Skeletal muscle satellite cell (primary cell): ENCODE measurements around the gene ATP1A2.

Source experiments
- H3K27me3 ChIP-seq: 2 replicates; pipeline ENCODE4 v1.7.0; 2013; ENCODE audit warnings: low read length; ENCODE audit not compliant: control insufficient read depth, insufficient read depth
- H3K36me3 ChIP-seq: 2 replicates; pipeline ENCODE4 v1.7.0; 2013; ENCODE audit warnings: mild to moderate bottlenecking, control low read depth, low read length; ENCODE audit not compliant: insufficient read depth
- H3K4me1 ChIP-seq: 2 replicates; pipeline ENCODE4 v1.7.0; 2013; ENCODE audit warnings: low read length; ENCODE audit not compliant: control insufficient read depth, insufficient read depth
- H3K4me2 ChIP-seq: 2 replicates; pipeline ENCODE4 v1.7.0; 2013; ENCODE audit warnings: mild to moderate bottlenecking, low read length
- H3K4me3 ChIP-seq: 2 replicates; pipeline ENCODE4 v1.7.0; 2013; ENCODE audit warnings: low read length
- H3K9ac ChIP-seq: 2 replicates; pipeline ENCODE4 v1.7.0; 2013; ENCODE audit warnings: mild to moderate bottlenecking, low read depth, low read length, moderate library complexity
- H3K9me3 ChIP-seq: replicated peaks from 2 replicates; pipeline ENCODE4 v1.7.0; 2013; ENCODE audit warnings: mild to moderate bottlenecking, control low read depth, low read length

The ATP1A2 gene

DNA sequence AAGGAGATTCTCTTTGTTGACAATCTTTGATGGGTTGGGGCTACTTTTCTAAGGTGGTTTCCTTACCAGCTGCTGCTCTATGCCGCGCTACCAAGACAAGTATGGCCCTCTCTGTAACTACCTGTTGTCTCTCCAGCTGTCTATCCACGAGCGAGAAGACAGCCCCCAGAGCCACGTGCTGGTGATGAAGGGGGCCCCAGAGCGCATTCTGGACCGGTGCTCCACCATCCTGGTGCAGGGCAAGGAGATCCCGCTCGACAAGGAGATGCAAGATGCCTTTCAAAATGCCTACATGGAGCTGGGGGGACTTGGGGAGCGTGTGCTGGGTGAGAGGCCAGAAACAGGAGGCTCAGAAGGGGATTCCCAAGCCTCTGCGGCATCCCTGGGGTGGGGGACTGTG, 14.4 kb downstream of the ATP1A2 start:
- H3K9me3 ChIP-seq = no peaks in the 10 kb centered on the region
- peaks cover 38% of the 10 kb centered on the region for H3K27me3 ChIP-seq
- H3K9ac ChIP-seq = no peak overlapping the region
- no peak overlapping the region for H3K4me2 ChIP-seq
- H3K4me1 ChIP-seq = peaks cover 46% of the 10 kb centered on the region
- no peaks in the 10 kb centered on the region for H3K36me3 ChIP-seq
- H3K4me3 ChIP-seq = no peak overlapping the region

DNA sequence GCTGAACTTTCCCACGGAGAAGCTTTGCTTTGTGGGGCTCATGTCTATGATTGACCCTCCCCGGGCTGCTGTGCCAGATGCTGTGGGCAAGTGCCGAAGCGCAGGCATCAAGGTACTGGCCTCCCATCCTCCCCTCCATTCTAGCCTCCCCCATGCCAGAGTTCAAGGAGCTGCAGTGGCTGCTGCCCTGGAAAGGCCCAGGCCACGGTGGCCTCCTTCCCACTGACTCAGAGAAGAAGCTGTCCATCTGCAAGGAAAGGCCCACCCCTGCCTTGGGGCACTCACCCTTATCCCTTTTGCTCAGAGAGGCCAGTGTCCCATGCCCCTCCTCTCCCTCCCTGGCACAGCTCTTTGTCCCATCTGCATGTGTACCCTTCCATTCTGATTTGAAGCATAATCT, 14.9 kb downstream of the ATP1A2 start:
- no peaks in the 10 kb centered on the region for H3K36me3 ChIP-seq
- H3K4me1 ChIP-seq = peaks cover 41% of the 10 kb centered on the region
- H3K9ac ChIP-seq = no peak overlapping the region
- H3K27me3 ChIP-seq = peaks cover 42% of the 10 kb centered on the region
- H3K4me2 ChIP-seq = no peak overlapping the region
- H3K4me3 ChIP-seq = no peak overlapping the region
- H3K9me3 ChIP-seq = no peaks in the 10 kb centered on the region

- H3K4me2 ChIP-seq = no peak overlapping the region
- H3K36me3 ChIP-seq = no peaks in the 10 kb centered on the region
- H3K27me3 ChIP-seq = peaks cover 47% of the 10 kb centered on the region
- no peak overlapping the region for H3K4me3 ChIP-seq
- H3K9me3 ChIP-seq = no peaks in the 10 kb centered on the region
- H3K9ac ChIP-seq = no peak overlapping the region
- peaks cover 37% of the 10 kb centered on the region for H3K4me1 ChIP-seq
These were observed 15.4 kb downstream of the ATP1A2 start for GRCh38 chr1:160130939-160131338.

GRCh38 chr1:160131803-160132565, 16.4 kb downstream of the ATP1A2 start:
- peaks cover 57% of the 10 kb centered on the region for H3K27me3 ChIP-seq
- no peaks in the 10 kb centered on the region for H3K9me3 ChIP-seq
- H3K4me1 ChIP-seq = peaks cover 33% of the 10 kb centered on the region
- H3K9ac ChIP-seq = no peak overlapping the region
- H3K36me3 ChIP-seq = no peaks in the 10 kb centered on the region
- peak overlapping the region; percentile 35 for H3K4me2 ChIP-seq
- no peak overlapping the region for H3K4me3 ChIP-seq

DNA sequence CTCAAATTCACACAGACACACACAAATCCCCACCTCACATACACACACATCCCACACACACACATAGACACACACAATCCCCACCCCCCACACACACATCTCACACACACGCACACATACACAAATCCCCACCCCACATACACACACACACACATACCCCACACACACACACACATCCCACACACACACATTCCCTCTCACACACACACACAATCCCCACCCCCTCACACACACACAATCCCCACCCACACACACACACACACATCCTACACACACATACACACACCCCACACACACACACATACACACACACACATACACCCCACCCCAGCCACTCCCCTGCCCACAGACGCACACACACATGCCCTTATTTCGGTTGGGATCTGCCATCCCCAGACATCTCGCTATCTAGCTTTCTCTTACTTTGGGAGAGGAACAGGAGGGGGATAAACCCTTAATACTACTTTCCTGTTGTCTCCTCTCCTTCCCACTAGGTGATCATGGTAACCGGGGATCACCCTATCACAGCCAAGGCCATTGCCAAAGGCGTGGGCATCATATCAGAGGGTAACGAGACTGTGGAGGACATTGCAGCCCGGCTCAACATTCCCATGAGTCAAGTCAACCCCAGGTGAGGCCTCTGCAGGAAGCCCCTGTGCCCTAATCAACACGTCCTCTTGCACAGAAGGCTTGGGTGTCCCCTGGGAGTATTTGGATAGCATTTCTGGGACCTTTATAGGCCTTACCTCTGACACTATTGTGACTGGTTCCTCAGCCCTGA, 18.6 kb downstream of the ATP1A2 start:
- no peak overlapping the region for H3K4me3 ChIP-seq
- peaks cover 14% of the 10 kb centered on the region for H3K4me1 ChIP-seq
- H3K36me3 ChIP-seq = no peaks in the 10 kb centered on the region
- H3K4me2 ChIP-seq = no peak overlapping the region
- H3K9me3 ChIP-seq = no peaks in the 10 kb centered on the region
- no peak overlapping the region for H3K9ac ChIP-seq
- peaks cover 66% of the 10 kb centered on the region for H3K27me3 ChIP-seq

- Histone ChIP-seq H3K4me3 (no peak overlapping the region), H3K4me1 (peaks cover 11% of the 10 kb centered on the region), H3K9me3 (no peaks in the 10 kb centered on the region), H3K9ac (no peak overlapping the region), H3K27me3 (peaks cover 67% of the 10 kb centered on the region), H3K36me3 (no peaks in the 10 kb centered on the region), H3K4me2 (no peak overlapping the region)
These were observed 19.4 kb downstream of the ATP1A2 start for GRCh38 chr1:160134791-160135572.

- Histone ChIP-seq H3K9me3 (no peaks in the 10 kb centered on the region), H3K36me3 (no peaks in the 10 kb centered on the region), H3K4me2 (no peak overlapping the region), H3K9ac (no peak overlapping the region), H3K4me1 (peaks cover 8% of the 10 kb centered on the region), H3K27me3 (peaks cover 72% of the 10 kb centered on the region), H3K4me3 (no peak overlapping the region)
These were observed 20.8 kb downstream of the ATP1A2 start for GRCh38 chr1:160136121-160136925.

- H3K4me3 ChIP-seq = no peak overlapping the region
- peaks cover 72% of the 10 kb centered on the region for H3K27me3 ChIP-seq
- no peaks in the 10 kb centered on the region for H3K36me3 ChIP-seq
- H3K4me2 ChIP-seq = no peak overlapping the region
- H3K4me1 ChIP-seq = peaks cover 5% of the 10 kb centered on the region
- no peaks in the 10 kb centered on the region for H3K9me3 ChIP-seq
- no peak overlapping the region for H3K9ac ChIP-seq
These were observed 21.3 kb downstream of the ATP1A2 start for GRCh38 chr1:160136926-160137200.

DNA sequence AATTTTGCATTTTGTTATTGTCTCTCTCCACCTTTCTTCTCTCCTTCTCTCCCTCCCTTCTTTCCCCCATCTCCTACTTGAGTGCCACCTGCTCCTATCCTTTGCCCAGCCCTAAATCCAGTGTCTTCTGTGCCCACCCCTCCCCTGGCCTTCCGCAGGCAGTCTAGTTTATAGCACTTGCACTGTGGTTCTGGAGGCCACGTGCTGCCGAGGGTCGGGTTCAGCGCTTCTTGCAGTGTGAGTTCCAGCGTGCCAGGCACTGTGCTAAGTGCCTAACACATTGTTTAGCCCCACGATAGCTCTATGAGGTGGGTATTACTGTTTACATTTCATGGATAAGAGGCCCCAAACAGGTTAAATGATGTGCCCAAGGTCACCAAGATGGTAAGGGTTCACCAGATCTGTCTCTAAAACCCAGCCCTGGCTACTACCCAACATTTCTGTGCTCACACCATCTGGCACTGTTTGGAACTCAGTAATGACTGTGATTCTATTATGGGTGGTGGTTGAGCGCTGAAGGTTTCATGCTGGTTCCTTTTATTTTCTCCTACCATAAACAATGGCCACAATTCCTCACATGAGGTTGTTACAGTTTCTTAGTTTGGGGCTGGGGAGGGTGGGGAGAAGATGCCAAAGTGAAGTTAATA, 21.8 kb downstream of the ATP1A2 start:
- H3K4me1 ChIP-seq = peaks cover under 1% of the 10 kb centered on the region
- H3K9me3 ChIP-seq = no peaks in the 10 kb centered on the region
- no peaks in the 10 kb centered on the region for H3K36me3 ChIP-seq
- H3K4me2 ChIP-seq = no peak overlapping the region
- peaks cover 71% of the 10 kb centered on the region for H3K27me3 ChIP-seq
- no peak overlapping the region for H3K9ac ChIP-seq
- no peak overlapping the region for H3K4me3 ChIP-seq

DNA sequence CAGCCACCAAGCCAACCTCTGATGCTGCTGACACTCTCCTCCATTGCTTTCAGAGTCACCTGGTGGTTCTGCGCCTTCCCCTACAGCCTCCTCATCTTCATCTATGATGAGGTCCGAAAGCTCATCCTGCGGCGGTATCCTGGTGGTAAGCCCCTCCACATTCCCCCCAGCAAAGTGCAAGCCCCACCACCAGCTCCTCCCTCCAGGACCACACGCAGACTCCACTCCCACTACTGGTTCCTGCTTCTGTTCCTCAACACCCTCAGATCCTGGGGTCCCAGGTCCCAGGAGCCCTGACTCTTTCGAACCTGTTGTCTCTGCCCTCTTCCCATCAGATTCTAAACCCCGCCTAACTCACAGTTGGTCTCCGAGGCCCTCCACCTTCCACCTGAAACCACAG, 24.3 kb downstream of the ATP1A2 start:
- Histone ChIP-seq H3K9ac (no peak overlapping the region), H3K36me3 (no peaks in the 10 kb centered on the region), H3K9me3 (no peaks in the 10 kb centered on the region), H3K4me3 (no peak overlapping the region), H3K4me2 (no peak overlapping the region), H3K27me3 (peaks cover 55% of the 10 kb centered on the region), H3K4me1 (no peaks in the 10 kb centered on the region)
